ENCODE data around the gene SYTL2.

SYTL2 gene

DNA sequence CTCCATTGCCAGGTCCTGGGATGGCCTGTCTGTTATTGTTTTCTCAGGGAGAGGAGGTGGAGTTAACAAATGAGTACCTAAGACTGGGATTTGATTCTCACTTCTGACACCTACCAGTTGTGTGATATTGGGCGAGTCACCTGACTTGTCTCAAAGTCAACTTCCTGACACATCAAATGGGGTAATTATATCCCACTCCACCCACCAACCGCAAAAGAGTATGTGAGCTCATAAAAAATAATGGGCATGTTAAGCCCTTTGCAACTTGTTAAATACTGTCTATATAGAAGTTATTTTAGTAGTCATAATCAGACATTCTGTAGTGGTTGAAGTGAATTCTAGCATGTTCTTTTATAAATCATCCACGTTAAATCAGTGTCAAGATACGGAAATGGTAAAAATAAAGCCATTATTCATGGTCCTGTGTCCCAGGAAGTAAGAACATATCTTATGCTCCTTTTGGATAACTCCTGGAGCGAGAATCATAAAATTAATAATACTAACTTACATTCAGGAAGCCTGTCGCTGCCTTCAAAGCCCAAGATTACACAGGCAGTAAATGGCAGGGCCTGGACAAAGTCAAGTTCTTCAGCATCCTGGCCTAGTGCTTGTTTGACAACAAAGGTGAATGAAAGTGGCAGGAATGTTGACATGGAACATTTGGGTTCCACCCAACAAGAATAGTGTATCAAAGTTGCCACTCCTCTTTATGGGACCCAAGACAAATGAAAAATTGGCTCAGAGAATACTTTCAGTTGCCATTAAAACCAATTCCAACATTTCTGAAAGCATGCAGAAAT is 54.3 kb downstream of the SYTL2 start:
- peak in 1 of 2 experiments; percentile 56 for DNase-seq

DNA sequence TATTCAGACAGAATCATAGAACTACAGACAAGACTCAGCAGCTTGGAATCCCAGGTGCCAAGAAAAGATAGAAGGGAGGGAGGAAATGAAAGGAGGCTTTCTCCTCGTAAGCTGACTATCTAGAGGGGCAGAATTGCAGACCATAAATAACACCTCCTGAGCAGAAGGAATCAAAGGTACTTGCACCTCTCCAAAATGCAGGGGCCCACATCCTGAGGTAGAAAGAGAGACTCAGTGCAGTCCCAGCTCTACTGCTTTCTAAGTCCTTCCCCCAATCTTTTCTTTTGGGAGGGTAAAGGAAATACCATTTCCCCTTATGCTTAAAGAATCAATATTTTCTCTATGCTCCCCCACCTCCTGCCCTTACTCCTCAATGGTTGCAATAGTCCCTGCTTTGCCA is 55.2 kb downstream of the SYTL2 start:
- no peak for DNase-seq

DNA sequence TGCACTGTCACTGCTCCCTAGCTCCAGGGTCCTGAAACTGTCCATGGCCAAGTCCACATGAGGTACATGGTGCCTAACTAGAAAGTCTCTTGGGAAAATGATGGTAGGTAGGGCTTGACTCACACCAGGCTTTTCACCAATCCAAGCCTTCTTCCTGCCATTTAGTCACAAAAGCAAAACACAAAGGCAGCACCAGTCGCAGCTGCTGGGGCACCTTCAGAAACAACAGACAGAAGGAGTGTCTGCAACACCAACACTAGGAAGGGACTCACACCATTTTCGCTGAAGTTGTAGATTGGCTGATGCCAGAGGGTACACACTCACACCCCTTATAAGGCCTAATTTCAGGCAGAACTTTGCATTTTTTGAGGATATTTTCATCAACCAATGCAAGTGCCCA is 55.7 kb downstream of the SYTL2 start:
- DNase-seq: no peak

DNA sequence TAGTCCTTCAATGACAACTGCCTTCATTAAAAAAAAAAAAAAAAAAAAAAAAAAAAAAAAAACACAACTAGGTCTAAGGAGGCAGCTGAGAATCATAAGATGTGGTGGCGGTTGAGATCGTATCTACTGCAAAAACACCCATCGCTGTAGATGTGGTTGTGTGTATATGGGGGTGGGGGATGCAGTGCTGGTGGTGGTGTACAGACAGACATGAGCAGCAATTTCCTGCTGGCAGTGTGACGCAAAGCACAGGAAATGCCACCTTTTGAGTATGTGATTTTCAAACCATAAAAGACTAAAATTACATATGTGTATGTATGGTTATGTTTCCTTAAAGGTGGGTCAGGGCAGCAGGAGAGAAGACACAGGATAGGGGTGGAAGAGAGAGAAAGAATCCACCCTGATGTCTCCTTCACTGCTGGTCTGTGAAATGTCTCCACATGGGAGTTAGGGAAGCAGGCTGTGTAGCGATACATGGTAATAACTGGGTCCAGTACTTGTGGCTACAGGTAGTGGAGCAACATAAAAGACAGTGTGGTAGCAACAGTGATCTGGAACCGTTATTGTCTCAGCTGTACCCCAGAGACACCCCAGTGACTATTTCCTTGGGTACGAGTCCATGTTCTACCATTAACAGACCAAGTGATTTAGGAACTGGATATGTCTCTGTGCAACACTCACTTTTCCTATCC is 57.9 kb downstream of the SYTL2 start:
- peak; percentile 61 to 94 for DNase-seq

DNA sequence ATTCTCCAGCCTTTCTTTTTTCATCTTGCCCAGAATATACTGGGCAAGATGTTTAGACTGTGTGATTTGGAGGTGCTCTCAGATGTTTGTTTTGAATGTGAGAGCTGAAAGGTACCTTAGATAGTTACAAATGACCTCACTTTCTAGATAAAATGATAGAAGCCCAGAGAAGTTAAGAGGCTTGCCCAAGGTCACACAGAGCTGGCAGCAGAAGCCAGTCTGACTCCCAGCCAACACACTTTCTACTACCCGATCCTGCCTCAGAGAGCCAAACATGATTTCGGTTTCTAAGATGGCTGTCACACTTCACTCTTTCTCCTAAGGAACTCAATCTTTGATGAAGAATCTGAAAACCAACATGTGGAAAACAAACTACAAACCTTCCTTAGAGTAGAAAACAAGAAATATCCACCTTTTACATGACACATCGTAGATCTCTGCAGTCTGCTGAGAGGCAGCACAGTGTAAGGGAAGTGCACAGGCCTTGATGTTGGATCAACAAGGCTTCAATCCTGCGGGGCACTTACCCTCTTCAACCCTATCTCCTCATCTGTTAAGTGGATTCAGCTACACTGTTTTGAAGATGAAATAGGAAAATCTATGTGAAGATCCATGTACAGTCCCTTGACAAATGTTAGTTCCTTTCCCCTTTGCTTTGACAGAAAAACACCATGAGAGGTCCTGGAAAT is 58.6 kb downstream of the SYTL2 start:
- no peak for DNase-seq

DNA sequence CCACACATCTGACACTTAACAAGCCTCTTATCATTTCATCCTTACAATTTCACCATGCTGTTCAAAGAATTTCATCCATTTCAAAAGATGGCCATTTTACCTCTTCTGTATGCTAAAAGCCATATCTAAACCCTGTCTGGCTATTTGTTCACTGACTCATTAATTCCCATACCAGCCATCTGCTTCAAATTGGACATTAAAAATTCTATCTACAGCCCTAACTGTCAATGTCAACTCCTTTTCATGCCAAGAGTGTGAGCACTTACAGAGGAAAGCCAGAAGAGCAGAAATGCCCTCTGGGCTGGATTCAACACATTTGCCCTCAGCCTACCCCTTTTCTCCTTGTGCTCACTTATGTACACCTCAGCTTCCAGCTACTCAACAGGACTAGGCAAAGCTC is 59.2 kb downstream of the SYTL2 start:
- no peak for DNase-seq

DNA sequence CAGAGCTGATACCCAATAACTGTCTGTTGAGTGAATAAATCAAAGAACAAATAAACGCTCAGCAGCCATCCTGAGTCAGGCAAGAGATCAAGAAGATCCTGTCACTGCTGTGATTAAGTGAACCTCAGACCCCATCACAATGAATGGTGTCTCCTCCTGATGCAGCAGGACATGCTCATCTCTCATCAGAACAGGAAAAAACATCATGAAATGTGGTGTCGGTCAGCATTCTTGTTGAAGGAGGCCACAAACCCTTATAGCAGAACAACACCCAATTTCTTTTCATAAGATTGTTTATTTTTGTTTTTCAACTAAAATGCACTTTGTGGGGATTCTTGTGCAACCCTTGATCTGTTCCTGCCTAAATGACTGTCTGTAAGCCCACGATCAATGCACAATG is 60.3 kb downstream of the SYTL2 start:
- DNase-seq: no peak

DNA sequence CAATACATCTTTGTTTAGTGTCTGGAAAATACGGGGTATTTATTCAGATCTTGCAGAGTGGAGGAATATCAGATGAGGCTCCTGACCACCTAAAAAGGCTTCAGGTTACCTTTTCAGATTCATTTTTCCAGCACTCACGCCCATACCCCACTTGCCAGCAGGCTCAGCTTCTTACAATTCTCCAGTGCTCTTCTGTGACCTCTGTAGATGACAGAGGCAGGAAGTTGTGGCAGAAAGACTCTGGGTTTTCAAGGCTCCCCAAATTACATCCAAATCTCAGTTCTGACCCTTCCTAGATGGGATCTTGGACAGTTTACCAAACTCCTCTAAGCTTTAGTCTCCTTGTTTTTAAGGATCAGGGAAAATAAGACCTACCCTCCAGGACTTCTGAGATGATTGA is 61.1 kb downstream of the SYTL2 start:
- no peak for DNase-seq

DNA sequence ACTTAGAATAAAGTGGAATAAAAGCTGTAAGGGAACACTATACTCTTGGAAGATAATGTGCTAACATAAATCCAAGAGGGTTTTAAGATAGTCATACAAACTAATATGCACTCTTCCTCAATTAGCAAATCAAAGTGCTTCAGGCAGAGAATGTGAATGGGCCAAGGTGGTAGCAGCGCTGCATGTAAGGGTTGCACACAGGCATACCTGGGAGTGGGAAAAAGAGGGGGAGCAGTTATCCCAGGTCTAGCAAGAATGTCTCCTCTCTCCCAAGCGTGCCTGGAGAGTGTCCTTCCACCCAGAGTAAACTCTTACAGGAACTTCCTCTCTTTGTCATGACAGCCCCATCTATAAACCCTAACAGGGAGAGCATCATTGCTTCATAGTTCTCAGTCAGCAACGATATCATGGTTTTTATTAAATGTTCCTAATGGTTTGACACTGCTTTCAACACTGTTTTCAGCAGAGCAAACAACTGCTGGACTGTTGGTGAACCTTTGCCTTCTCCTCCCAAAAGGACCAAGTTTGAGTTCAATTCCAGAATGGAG is 61.6 kb downstream of the SYTL2 start:
- no peak for DNase-seq

DNA sequence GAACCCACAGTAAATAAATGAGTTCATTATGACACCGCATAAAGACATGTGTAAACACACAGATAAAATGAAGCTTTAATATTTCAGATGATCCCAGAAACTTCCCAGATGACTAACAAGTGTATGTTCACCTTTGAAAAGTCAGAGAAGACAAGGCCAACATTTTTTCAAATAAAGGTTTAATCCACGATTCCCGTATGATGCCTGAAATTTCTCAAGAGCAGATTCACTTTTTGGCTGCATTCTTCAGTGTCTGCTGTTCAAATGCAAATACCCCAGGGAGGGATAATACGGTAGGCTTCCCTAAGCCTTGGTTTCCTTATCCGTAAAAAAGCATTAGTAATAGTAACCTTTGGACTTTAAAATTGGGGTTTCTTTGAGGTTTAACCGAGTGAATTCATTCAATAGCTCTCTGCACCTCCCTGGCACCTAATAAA is 62.5 kb downstream of the SYTL2 start:
- no peak for DNase-seq

DNA sequence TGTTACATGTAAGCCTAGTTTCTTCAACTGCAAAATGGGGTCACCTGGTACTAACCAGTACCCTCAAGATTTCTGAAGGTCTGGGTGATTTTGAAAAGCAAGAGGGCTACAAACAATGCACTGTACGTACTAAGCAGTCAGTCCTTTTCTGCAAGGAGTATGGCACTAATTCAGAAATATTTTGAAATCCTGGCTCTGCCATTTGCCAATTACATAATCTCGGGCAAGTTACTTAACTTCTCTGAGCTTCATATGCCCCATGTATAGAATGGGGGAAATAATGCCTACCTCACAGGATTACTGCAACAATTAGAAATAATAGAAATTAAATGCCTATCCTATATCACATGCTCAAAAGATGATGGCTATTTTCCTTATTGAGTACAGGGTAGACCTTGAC is 64.3 kb downstream of the SYTL2 start:
- no peak for DNase-seq

DNA sequence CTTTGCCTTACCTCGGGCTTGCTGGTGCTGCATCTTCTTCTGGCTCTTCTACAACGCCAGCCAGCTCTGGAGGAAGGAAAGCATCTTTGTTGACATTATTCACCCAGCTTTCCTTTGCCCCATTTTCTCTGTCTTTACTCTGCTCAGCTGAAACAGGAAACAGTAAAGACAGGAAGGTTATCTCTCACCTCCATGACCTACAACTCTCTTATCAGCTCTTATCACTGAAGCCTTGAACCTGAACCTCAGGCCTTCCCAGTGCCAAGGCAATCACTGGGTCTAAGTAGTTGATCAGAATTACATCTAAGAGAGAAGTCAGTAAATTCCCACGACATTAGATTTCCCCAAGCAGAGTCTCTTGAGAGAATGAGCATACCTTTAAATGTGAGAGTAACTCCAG is 65.3 kb downstream of the SYTL2 start:
- no peak for DNase-seq

DNA sequence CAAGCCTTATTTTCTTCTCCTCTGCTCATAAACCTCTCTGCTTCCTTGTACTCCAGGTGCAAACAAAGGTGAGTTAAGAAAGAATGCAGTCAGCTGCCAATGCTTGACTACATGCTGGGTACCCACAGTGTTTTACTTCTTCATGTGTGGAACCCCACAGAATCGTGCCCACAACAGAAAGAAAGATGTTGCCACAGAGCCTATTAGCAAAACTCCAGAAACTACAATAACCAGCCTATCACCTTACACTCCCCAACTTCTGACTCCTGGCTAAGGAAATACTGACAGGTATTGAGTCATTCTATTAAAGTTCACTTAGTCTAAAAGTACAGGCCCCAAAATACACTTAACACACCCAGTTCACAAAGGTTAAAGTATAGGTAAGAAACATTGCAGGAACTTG is 68.1 kb downstream of the SYTL2 start:
- DNase-seq: no peak

DNA sequence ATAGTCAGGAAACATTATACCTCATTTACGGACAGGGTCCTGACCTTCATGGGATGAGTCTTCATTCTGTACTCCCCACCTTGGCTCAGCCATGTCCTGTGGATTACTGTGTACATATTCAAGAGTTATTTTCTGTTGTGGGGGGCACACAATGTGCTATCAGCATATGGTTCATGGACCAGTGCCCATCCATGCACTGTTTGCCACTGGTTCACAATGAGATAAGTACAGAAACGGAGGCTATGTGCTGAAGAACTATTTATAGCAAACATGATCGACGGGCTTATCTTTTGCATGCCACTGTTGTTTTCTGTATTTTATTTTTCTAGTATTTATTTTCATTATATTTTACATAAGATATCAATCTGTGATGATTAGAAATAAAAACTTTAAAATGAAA is 68.6 kb downstream of the SYTL2 start:
- DNase-seq: no peak

DNA sequence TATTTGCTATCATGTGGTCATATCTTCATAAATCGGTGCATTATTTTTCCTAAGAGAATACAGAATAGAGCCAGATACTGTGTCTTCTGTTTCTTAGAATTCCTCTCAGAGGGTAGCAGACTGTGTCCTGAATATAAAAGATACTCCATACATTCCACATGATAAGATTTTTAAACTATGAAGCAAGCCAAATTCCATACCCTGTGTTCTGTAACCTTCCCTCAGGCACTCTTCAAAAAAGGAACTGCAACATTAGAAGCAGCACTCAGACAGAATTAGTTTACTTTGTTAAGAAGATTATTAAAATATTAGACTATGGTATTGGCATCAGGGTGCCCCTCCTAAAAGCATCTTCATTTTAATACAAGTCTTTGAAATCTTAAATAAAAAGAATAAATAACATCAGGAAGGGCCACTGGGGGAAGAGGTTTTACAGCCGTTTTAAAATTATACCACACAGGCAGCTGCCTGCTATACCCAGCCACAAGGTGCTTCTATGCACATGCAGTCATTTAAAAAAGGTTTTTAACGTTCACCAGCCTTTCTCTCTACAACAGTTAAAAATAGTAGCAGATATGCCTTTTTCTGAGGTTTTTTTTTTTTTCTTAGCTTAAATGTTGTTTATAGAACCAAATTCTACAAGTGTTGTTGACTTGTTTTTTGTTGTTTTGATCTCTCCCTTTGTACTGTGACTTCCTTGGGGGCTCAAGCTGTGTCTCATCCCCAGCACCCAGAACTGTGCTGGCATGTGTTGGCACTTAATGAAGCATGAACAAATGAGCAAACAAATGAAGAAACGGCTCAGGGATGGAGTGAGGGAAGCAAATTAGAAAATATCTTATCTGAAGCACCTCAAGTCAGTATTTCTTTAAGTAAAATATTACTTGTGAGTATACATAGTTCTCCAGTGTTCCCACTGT is 70.2 kb downstream of the SYTL2 start:
- DNase-seq: no peak

DNA sequence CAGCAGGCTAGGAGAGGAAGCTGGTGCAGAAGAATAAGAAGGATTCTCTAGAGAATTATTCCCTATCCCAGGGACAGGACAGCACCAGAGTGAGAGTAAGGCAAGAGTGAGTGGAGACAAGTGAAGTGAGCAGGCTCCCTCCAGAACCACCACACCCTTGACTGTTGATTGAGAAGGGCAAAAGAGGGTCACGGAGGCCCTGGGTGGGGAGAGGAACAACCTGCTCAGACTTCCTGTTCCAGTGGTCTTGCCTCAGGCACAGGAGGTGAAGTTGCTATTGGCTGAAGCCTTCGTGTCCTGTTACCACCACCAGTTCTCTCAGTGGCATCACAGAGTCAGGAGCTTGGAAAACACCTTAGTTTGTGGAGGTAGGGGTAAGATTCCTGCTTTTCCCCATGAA is 73.2 kb downstream of the SYTL2 start:
- no peak for DNase-seq

DNA sequence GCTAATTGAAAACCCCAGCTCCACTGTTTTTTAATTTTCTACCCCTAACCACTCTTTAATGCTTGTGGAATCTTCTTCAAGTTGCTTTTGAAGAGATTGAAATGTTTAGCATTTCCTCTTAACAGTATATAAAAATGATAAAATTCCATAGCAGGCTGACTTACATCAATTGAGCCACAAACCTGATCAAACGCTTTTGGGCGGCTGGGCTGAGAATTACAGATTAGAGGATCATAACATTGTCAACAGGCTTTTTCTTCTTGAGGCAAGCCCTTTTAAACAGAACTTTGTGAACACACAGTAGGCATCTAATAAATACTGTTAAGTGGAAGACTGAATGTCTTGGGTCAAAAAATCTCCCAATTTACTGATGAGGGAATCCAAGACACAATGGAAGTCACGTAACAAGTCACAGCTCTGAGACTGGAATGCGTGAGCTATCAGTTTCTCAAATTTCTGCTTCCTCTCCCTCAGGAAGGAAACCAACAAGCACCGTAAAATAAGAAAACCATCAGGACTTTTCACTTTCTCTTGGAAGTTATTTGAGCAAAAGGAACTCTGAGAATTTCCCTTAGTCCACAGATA is 75.0 kb downstream of the SYTL2 start:
- no peak for DNase-seq

DNA sequence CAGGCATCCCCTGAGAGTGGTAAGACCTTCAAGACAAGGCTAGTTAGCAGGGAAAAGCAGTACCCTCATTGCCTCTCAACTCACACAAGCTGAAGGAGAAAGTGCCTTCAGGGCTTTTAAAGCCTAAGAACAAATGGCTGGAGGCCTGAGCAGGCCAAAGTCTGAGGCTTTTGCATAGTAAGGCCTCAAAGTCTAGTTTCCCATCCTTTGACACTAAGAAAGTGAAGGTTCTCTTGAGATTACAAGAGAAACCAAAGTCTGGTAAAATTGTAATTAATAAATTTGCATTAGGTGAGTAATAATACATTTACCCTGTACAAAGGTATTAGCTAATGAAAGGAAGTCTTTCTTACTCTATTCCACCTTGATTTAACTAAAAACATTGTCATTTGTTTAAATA is 78.0 kb downstream of the SYTL2 start:
- no peak for DNase-seq

DNA sequence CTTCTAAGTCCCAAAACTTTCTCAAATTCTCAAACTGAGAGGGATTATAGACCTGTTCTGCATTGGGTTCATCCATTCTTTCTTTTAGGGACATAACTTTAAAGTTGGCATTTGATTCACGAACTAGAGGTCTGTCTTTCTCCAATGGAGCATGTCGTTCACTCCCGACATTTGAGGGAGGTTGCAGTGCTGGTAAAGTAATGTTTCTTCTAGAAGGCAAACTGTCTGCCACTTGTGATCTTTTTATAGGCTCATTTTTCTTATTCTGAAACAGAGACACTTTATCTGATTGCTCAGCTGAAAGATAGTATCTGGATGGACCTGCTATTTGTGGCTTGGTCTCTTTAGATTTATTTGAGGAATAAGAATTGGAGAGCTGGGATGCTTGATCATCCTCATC is 84.6 kb downstream of the SYTL2 start:
- DNase-seq: no peak

DNA sequence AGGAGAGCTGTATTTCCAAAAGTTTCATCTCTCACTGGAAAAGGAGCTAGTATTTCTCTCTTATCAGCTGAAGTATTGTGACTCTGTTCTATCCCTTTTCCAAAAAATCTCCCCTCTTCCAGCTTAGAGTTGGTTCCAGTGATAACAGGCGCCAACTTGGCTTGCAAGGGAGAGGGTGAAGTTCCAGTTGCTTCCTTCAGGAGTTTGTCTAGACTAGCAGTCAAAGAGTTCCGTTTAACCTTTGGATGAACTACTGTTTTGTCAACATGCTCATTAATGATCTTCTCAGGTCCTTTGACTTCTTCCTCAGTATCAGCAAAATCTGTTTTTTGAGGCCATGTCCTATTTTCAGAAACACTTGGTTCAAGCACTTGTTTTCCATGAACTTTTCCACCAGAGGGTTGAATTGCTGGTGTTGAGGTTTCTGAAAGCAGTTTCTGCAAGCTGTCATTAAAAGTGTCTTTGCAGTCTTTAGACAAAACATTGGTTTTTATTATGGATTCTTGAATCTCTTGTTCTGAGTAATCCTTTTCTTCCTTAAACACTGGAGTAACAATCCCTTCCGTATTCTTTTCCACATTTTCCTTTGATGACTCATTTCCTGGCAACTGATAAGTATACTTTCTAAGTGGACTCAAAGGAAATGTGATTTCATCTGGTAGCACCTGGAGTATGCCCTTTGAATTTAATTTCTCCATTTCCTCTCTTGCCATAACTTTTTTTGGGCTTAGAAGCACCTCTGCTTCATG is 85.3 kb downstream of the SYTL2 start:
- no peak for DNase-seq

DNA sequence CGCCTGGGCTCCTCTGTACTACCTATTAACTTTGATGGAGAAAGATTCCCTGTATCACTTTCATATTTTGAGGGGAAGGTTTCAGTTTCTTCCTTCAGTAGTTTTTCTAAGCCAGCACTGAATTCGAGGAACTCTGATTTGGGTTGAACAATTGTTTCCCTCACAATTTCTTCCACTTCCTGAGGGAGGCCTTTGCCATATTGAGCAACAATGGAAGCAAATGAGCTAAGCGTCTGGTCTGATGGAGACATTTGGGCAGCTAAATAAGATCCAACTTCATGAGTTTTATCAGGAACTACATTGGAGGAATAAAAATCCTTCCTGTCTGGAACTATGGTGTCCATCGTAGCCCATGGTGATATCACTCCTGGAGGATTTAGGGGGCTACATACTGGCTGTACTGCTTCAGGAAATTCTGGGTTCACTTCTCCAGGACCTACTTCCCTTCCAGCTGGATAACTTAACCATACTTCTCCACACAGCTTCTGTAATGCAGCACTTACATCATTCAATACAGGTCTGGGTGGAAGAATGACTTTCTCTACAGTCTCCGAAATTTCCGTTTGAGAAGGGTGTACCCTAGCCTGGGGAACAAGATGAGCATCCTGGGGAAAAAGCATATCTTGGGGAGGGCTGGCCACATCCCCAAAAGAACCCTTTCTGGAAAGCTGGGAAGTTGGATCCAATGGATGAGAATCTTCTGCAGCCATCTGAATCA is 86.0 kb downstream of the SYTL2 start:
- no peak for DNase-seq
